SK-N-SH treated with all-trans-retinoic acid at 6 μM for 48 hours (cell line): ENCODE measurements around the gene COX20.
A peak's percentile ranks its signal among the peaks of the same experiment; 100 is the strongest.

Experiments
- ATAC-seq: fragments of 200-7000 bp; cut with Tn5 transposase; 3 replicates; pipeline ENCODE4 v1.9.1; 2020; ENCODE audit warnings: mild to moderate bottlenecking, moderate library complexity
- BACH2 ChIP-seq: fragments of 250-450 bp; sonication (Bioruptor Pico); IDR thresholded peaks from 2 replicates; pipeline ENCODE4 v1.9.0; 2021; ENCODE audit warnings: mild to moderate bottlenecking, borderline replicate concordance
- ESRRG ChIP-seq: fragments of 250-450 bp; sonication (Bioruptor Pico); IDR thresholded peaks from 2 replicates; pipeline ENCODE4 v1.6.1; 2021; ENCODE audit warnings: mild to moderate bottlenecking
- GLIS3 ChIP-seq: fragments of 250-450 bp; sonication (Bioruptor Pico); IDR thresholded peaks from 2 replicates; pipeline ENCODE4 v1.5.0; 2020; ENCODE audit warnings: mild to moderate bottlenecking, moderate library complexity
- ISL1 ChIP-seq: fragments of 250-450 bp; sonication (Bioruptor Pico); IDR thresholded peaks from 2 replicates; pipeline ENCODE4 v2.1.2; 2022; ENCODE audit warnings: mild to moderate bottlenecking, moderate library complexity
- OSR1 ChIP-seq: fragments of 250-450 bp; sonication (Bioruptor Pico); IDR thresholded peaks from 2 replicates; pipeline ENCODE4 v1.8.0; 2022; ENCODE audit warnings: moderate library complexity, mild to moderate bottlenecking, inconsistent platforms
- PPARA ChIP-seq: fragments of 250-450 bp; sonication (Bioruptor Pico); IDR thresholded peaks from 2 replicates; pipeline ENCODE4 v1.5.0; 2020; ENCODE audit warnings: mild to moderate bottlenecking, borderline replicate concordance
- RARB ChIP-seq: fragments of 250-450 bp; sonication (Bioruptor Pico); IDR thresholded peaks from 2 replicates; pipeline ENCODE4 v1.8.0; 2021; ENCODE audit warnings: mild to moderate bottlenecking, moderate library complexity
- SNAI2 ChIP-seq: fragments of 250-450 bp; sonication (Bioruptor Pico); IDR thresholded peaks from 2 replicates; pipeline ENCODE4 v1.5.0; 2020; ENCODE audit warnings: mild to moderate bottlenecking, moderate library complexity
- TOX ChIP-seq: fragments of 250-450 bp; sonication (Bioruptor Pico); IDR thresholded peaks from 2 replicates; pipeline ENCODE4 v1.8.0; 2021; ENCODE audit warnings: mild to moderate bottlenecking, moderate library complexity, borderline replicate concordance
- ZC3H10 ChIP-seq: fragments of 250-450 bp; sonication (Bioruptor Pico); IDR thresholded peaks from 2 replicates; pipeline ENCODE4 v1.5.1; 2021; ENCODE audit warnings: mild to moderate bottlenecking, moderate library complexity
- ZFP3 ChIP-seq: fragments of 250-450 bp; sonication (Bioruptor Pico); IDR thresholded peaks from 2 replicates; pipeline ENCODE4 v1.5.0; 2020; ENCODE audit warnings: mild to moderate bottlenecking, moderate library complexity
- ZFP30 ChIP-seq: fragments of 450-650 bp; formaldehyde crosslinking; IDR thresholded peaks from 2 replicates; pipeline ENCODE4 v1.5.0; 2022; ENCODE audit warnings: mild to moderate bottlenecking, moderate library complexity
- ZNF565 ChIP-seq: fragments of 450-650 bp; formaldehyde crosslinking; conservative IDR thresholded peaks from 2 replicates; pipeline ENCODE4 v1.5.0; 2020; ENCODE audit warnings: low read depth, mild to moderate bottlenecking, moderate library complexity
- ZNF70 ChIP-seq: fragments of 450-650 bp; formaldehyde crosslinking; IDR thresholded peaks from 2 replicates; pipeline ENCODE4 v1.5.0; 2020; ENCODE audit warnings: mild to moderate bottlenecking, moderate library complexity
- ZNF8 ChIP-seq: fragments of 450-650 bp; formaldehyde crosslinking; IDR thresholded peaks from 2 replicates; pipeline ENCODE4 v1.5.0; 2020; ENCODE audit warnings: mild to moderate bottlenecking, moderate library complexity
- TF ChIP-seq, protein P1 (sequence below): fragments of 250-450 bp; sonication (Bioruptor Pico); IDR thresholded peaks from 2 replicates; pipeline ENCODE4 v1.8.0; 2020; ENCODE audit warnings: mild to moderate bottlenecking, moderate library complexity, borderline replicate concordance
- TF ChIP-seq, protein P2 (sequence below): fragments of 250-450 bp; sonication (Bioruptor Pico); IDR thresholded peaks from 2 replicates; pipeline ENCODE4 v1.5.1; 2021; ENCODE audit warnings: mild to moderate bottlenecking, moderate library complexity
- TF ChIP-seq, protein P3 (sequence below): fragments of 250-450 bp; sonication (Bioruptor Pico); IDR thresholded peaks from 2 replicates; pipeline ENCODE4 v1.5.0; 2020; ENCODE audit warnings: mild to moderate bottlenecking, moderate library complexity
- TF ChIP-seq, protein P4 (sequence below): fragments of 250-450 bp; sonication (Bioruptor Pico); IDR thresholded peaks from 2 replicates; pipeline ENCODE4 v1.5.1; 2020; ENCODE audit warnings: low read depth, mild to moderate bottlenecking, moderate library complexity

Gene COX20, protein sequence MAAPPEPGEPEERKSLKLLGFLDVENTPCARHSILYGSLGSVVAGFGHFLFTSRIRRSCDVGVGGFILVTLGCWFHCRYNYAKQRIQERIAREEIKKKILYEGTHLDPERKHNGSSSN

DNA sequence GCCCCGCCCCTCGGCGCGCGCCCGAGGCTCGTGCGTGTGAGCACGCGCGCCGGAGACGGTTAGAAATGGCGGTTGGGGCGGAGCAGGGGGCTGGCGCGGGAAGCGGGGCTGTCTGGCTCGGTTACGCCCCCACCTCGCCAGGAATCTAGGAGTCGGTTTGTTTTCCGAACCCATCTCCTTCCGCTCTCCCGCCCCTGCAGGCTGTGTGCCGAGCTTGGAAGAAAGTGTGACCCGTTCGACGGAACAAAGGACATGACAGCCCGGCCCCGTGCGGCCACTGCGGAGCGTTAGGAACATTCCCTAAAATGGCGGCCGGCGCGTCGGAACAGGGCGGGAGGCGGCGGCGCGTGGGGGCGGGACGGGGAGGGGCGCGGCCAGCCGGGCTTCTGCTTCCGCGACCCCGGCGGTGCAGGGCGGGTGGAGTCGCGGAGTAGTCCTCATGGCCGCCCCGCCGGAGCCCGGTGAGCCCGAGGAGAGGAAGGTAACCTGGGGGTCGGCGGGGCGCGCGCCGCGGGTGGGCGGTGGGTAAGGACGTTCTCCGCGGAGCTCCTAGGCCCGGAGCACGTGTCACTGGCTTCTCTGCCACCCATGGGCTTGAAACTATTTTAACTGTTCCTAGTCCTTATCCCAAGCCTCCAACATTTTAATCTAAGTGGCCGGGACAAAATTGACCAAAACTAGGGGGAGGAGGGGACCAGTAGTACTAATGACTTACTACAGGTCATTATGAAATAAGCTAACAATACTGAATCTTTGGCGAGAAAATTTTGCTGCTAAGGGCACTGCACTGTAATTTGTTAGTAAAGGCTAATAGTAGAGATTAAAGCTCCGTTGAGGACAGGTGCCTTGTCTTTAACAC, at the start of gene COX20:
TSS of gene COX20 (plus strand) at position 383 of the 859 bp plus-strand sequence. CDS start at position 440, 57 bp downstream.
- peak; percentile 73 for ATAC-seq
- no peak for TF ChIP-seq ZNF565 (CRISPR knock-in tag)
- TF ChIP-seq, protein P1, sequence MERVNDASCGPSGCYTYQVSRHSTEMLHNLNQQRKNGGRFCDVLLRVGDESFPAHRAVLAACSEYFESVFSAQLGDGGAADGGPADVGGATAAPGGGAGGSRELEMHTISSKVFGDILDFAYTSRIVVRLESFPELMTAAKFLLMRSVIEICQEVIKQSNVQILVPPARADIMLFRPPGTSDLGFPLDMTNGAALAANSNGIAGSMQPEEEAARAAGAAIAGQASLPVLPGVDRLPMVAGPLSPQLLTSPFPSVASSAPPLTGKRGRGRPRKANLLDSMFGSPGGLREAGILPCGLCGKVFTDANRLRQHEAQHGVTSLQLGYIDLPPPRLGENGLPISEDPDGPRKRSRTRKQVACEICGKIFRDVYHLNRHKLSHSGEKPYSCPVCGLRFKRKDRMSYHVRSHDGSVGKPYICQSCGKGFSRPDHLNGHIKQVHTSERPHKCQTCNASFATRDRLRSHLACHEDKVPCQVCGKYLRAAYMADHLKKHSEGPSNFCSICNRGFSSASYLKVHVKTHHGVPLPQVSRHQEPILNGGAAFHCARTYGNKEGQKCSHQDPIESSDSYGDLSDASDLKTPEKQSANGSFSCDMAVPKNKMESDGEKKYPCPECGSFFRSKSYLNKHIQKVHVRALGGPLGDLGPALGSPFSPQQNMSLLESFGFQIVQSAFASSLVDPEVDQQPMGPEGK (CRISPR knock-in tag), result peak; percentile 44; the same call in 1 of the 2 replicates
- TF ChIP-seq ZC3H10, result peak; percentile 57
- TF ChIP-seq RARB (CRISPR knock-in tag), result peak; percentile 21; the same call in 1 of the 2 replicates
- no peak for TF ChIP-seq BACH2 (CRISPR knock-in tag)
- TF ChIP-seq, protein P2, sequence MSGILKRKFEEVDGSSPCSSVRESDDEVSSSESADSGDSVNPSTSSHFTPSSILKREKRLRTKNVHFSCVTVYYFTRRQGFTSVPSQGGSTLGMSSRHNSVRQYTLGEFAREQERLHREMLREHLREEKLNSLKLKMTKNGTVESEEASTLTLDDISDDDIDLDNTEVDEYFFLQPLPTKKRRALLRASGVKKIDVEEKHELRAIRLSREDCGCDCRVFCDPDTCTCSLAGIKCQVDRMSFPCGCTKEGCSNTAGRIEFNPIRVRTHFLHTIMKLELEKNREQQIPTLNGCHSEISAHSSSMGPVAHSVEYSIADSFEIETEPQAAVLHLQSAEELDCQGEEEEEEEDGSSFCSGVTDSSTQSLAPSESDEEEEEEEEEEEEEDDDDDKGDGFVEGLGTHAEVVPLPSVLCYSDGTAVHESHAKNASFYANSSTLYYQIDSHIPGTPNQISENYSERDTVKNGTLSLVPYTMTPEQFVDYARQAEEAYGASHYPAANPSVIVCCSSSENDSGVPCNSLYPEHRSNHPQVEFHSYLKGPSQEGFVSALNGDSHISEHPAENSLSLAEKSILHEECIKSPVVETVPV (CRISPR knock-in tag), result no peak
- peak; percentile 73 for TF ChIP-seq TOX (CRISPR knock-in tag)
- 0 out of 2 replicates have a peak, but pooled peaks have one; percentile 30 for TF ChIP-seq GLIS3

DNA sequence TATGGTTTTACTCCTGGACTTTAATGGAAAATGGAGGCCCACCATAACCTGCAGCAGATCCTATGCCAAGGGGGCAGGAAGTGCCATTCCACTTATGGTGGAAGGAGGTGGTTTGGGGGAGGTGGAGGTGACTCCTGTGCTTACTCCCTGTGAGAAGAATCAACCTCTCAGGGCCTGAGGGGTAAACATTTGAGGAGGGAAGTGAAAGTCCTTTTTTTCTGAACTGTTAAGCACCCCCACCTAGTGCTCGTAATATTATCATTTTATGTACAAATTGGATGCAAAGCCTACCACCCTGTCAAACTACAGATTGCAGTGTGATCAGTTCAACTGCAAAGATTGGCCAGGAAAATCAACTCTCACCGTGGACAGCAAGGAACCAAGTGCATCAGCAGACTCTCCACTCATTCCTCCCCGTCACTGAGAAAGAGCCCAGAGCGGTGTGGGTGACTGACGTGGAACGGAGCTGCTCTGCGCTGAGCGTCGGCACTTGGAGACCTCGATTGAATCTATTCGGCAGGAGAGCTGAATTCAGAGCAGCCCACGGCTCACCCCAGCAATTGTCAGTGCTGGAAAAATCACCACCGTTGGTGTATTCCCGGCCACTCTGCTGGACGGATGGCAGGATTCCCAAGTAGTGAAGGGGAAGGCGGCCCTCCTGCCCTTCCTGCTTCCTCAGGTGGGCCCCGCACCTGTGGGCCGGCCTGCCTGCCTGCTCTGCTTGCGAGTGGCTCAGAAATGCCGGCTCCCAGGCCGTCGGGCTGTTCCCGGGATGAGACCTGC, 46.8 kb upstream of the COX20 start:
- no peak for ATAC-seq
- TF ChIP-seq ZFP30 (no peak), ZNF8 (CRISPR knock-in tag) (no peak), ZNF70 (CRISPR knock-in tag) (no peak), SNAI2 (no peak), ZC3H10 (no peak), ESRRG (CRISPR knock-in tag) (no peak), TOX (CRISPR knock-in tag) (no peak), PPARA (CRISPR knock-in tag) (no peak), ISL1 (CRISPR knock-in tag) (no peak)
- TF ChIP-seq, protein P2 (CRISPR knock-in tag), result no peak
- TF ChIP-seq, protein P3, sequence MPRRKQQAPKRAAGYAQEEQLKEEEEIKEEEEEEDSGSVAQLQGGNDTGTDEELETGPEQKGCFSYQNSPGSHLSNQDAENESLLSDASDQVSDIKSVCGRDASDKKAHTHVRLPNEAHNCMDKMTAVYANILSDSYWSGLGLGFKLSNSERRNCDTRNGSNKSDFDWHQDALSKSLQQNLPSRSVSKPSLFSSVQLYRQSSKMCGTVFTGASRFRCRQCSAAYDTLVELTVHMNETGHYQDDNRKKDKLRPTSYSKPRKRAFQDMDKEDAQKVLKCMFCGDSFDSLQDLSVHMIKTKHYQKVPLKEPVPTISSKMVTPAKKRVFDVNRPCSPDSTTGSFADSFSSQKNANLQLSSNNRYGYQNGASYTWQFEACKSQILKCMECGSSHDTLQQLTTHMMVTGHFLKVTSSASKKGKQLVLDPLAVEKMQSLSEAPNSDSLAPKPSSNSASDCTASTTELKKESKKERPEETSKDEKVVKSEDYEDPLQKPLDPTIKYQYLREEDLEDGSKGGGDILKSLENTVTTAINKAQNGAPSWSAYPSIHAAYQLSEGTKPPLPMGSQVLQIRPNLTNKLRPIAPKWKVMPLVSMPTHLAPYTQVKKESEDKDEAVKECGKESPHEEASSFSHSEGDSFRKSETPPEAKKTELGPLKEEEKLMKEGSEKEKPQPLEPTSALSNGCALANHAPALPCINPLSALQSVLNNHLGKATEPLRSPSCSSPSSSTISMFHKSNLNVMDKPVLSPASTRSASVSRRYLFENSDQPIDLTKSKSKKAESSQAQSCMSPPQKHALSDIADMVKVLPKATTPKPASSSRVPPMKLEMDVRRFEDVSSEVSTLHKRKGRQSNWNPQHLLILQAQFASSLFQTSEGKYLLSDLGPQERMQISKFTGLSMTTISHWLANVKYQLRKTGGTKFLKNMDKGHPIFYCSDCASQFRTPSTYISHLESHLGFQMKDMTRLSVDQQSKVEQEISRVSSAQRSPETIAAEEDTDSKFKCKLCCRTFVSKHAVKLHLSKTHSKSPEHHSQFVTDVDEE, result no peak
- TF ChIP-seq, protein P4, sequence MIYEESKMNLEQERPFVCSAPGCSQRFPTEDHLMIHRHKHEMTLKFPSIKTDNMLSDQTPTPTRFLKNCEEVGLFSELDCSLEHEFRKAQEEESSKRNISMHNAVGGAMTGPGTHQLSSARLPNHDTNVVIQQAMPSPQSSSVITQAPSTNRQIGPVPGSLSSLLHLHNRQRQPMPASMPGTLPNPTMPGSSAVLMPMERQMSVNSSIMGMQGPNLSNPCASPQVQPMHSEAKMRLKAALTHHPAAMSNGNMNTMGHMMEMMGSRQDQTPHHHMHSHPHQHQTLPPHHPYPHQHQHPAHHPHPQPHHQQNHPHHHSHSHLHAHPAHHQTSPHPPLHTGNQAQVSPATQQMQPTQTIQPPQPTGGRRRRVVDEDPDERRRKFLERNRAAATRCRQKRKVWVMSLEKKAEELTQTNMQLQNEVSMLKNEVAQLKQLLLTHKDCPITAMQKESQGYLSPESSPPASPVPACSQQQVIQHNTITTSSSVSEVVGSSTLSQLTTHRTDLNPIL (CRISPR knock-in tag), result no peak

DNA sequence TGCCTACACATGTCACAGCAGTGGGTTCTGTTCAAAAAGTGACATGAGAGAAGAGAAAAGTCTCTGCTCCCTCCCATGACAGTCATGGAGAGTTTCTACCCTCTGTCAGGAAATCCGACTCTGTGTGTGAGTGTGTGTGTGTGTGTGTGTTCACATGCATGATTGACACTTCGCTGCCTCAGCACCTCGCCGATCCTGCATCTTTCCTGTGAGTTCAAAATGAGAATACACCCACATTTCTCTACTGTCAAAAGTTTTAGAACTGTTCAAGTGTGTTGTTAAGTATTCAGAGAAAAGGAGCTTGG, 46.2 kb upstream of the COX20 start:
- TF ChIP-seq OSR1 (CRISPR knock-in tag) (no peak), ZNF565 (CRISPR knock-in tag) (no peak), SNAI2 (no peak), TOX (CRISPR knock-in tag) (no peak), BACH2 (CRISPR knock-in tag) (no peak), ZFP3 (CRISPR knock-in tag) (no peak)
- TF ChIP-seq, protein P2 (CRISPR knock-in tag), result no peak
- TF ChIP-seq, protein P4 (CRISPR knock-in tag), result no peak
- TF ChIP-seq, protein P1 (CRISPR knock-in tag), result no peak
- ATAC-seq, result no peak
